Body of pancreas (tissue), 4 donors: ENCODE results near the gene CIRBP.

Source experiments
- POLR2A ChIP-seq, 3 donors: fragments of 450-650 bp; IDR thresholded peaks; one replicate each; pipeline ENCODE4 v1.6.1; 2016; ENCODE audit warnings: antibody characterized with exemption in 3 of 3, mild to moderate bottlenecking in 2 of 3
- TF ChIP-seq, protein P1 (sequence below), 7 experiments: fragments of 450-650 bp in 4 of 7; fragments of 200-600 bp in 3 of 7; sonication (generic) in 3 of 7; IDR thresholded peaks; one replicate each; pipeline ENCODE4 v1.5.1; 2016 to 2019; ENCODE audit warnings: antibody characterized with exemption in 7 of 7

DNA sequence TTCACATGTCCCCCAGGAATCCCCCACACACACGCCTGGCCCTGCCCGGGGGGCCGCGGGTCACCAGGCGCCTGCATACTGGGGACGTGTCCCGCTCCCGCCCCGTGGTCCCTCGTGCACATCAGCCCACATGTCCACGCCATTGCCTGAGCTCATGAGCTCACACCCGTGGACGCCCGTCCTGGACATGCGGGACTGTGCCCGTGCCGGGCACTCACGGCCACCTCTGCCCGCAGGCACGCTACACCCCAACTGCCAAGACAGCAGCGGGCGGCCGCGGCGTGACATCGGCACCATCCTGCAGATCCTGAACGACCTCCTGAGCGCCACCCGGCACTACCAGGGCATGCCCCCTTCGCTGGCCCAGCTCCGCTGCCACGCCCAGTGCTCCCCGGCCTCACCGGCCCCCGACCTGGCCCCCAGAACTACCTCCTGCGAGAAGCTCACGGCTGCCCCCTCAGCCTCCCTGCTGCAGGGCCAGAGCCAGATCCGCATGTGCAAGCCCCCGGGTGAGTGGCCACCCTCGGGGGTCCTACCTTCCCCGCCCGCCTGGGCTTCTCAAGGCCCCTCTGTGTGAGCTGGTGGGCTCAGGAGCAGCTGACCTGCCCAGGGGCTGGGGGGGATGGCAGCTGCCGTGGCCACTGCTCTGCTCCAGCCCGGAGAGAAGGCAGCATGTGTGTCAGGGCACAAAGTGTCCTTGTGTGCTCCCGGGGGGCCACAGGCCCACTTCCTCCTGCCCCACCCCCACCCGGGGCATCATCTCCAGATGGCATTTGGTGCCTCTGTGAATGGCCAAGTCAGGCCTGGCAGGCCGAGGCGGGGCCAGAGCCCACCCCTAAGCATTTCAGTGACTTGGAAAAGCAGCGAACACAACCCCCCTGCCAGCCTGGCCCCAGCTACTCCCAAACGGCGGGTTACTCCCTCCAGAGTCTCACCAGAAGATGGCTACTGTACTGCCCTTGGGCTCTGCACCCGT lies 13.7 kb upstream of the CIRBP start:
- TF ChIP-seq, protein P1, sequence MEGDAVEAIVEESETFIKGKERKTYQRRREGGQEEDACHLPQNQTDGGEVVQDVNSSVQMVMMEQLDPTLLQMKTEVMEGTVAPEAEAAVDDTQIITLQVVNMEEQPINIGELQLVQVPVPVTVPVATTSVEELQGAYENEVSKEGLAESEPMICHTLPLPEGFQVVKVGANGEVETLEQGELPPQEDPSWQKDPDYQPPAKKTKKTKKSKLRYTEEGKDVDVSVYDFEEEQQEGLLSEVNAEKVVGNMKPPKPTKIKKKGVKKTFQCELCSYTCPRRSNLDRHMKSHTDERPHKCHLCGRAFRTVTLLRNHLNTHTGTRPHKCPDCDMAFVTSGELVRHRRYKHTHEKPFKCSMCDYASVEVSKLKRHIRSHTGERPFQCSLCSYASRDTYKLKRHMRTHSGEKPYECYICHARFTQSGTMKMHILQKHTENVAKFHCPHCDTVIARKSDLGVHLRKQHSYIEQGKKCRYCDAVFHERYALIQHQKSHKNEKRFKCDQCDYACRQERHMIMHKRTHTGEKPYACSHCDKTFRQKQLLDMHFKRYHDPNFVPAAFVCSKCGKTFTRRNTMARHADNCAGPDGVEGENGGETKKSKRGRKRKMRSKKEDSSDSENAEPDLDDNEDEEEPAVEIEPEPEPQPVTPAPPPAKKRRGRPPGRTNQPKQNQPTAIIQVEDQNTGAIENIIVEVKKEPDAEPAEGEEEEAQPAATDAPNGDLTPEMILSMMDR (IDR thresholded peaks at IDR 0.05), result no peak
- peak in 1 of 3 donors; percentile 5 for TF ChIP-seq POLR2A (IDR thresholded peaks at IDR 0.05)
